CD4-positive, alpha-beta T cell treated with Interleukin-17A for 4 hours (primary cell): ENCODE results near the gene PNMT.
A peak's percentile ranks its signal among the peaks of the same experiment; 100 is the strongest.

Experiments used
- DNase-seq: peaks from one replicate; pipeline ENCODE4 v3.0.0-alpha.2; 2020; ENCODE audit warnings: mixed read lengths

Gene PNMT

DNA sequence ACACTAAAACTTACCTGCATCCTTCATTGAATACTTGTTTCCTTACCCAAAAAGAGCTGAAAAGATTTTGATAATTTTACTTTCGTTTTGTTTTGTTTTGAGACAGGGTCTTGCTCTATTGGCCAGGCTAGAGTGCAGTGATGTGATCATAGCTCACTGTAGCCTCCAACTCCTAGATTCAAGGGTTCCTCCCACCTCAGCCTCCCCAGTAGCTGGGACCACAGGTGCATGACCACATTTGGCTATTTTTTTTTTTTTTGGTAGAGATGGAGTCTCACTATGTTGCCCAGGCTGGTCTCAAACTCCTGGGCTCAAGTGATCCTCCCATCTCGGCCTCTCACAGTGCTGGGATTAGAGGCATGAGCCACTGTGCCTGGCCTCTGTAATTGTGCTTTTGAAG lies 13.1 kb upstream of the PNMT start:
- no peak for DNase-seq

DNA sequence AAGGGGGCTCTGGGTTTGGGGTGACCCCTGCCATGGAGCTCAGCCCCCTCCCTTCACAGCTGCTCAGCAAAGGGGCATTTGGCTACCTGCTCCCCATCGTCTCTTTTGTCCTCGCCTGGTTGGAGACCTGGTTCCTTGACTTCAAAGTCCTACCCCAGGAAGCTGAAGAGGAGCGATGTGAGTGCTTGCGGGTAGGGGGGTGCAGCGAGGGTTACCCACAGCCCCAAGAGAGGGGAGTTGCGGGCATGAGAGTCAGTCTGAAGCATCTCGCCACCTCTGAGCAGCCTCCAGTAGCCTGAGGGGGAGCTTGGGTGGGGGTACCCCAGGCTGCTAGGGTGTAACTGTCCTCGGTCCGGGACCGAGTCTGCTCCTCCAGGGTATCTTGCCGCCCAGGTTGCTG lies 9.9 kb upstream of the PNMT start:
- peak; percentile 33 for DNase-seq

GRCh38 chr17:39658760-39659159 lies 9.5 kb upstream of the PNMT start:
- DNase-seq = no peak

DNA sequence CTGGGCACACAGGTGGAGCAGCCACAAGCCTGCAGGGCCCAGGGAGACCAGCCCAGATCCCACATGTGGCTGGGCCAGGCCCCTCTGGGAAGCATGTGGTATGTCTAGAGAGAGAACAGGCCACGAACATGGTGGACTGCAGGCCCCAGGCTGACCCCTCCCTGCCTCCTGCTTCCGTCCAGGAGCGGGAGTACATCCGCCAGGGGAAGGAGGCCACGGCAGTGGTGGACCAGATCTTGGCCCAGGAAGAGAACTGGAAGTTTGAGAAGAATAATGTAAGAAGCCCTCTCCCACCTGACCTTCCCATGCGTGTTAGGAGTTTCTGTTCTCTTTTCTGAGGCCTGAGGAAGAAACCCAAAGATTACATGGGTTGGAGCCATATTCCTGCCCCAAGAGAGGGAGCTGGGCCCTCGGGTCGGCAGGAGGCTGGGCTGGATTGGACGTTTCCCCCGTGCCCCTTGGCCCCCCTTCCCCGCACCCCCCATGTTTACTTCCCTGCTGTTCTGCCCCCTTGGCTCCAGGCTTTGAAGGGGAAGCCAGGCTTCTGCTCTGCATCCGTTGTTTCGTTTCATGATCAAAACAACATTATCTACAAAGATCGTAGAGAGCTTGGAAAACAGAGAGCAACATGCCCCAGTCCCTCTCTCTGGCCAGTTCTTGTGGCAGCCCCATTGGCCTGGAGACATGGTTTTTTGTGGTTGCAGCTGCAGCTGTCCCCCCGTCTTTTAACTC lies 8.8 kb upstream of the PNMT start:
- DNase-seq = peak; percentile 39

- no peak for DNase-seq
Observed at GRCh38 chr17:39660011-39660360, 8.3 kb upstream of the PNMT start.

DNA sequence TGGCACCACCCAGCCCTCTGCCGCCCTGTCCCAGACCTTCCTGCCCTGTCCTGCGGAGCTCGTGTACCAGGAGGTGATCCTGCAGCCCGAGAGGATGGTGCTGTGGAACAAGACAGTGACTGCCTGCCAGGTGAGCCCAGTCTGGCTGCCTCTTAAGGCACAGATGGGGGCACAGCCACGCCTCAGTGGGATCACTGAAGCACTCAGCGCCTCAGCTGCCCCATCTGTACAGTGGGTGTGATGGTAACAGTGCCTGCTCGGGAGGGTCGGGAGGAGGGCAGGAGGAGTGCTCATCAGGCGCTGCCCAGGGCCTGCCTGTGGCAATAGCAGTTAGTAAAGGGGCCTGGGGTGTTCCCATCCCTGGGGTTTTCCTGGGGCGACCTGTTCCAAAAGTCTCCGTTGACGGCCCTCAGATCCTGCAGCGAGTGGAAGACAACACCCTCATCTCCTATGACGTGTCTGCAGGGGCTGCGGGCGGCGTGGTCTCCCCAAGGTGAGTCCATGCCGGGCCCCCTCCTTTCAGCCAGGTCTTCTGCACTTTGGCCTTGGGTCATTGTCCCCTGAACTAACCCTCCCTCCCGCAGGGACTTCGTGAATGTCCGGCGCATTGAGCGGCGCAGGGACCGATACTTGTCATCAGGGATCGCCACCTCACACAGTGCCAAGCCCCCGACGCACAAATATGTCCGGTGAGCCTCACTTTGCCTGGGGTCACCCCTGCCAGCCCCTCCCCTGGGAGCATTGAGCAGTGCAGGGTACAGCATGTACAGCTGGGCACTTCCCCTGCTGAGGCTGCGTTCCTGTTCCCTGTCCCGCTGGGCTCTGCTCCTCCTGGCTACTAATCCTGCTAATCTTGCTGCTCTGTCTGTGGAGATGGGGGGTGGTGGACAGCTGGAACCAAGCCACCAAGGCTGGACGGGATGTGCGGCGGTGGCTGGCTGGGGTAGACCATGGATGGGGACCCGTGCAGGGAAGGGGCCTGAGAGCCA lies 7.6 kb upstream of the PNMT start:
- no peak for DNase-seq

DNA sequence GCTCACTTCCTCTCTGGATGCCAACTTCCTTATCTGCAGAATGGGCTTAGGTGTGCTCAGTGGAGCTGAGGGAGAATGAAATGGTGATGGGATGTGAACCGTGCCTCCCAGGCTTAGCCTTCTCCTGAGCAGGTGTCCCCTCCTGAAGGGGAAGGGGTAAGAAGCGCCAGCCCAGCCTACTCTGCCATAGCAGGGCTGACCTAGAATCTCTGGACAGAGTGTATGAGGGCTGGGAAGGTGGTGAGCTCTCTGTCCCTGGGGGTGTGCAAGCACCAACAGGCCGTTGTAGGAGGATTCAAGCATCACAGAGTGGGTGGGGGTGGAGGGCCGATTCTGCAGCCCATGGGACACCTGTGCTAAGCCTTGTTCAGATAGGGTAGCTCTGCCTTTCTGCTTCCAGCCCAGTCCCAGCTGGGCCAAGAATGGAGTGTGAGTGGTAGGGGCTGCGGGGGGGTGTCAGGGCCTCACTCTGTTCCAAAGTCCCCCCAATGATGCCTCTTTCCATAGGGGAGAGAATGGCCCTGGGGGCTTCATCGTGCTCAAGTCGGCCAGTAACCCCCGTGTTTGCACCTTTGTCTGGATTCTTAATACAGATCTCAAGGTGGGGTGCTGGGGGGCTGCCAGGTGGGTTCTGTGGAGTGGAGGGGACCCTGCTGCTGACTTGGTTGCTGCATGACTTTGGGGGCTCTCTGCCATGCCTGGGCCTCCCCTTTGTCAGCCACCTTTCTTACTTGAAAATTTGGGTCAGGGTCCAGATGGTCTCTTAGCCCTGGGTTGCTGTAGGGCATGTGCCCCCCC lies 6.3 kb upstream of the PNMT start:
- DNase-seq = no peak

DNA sequence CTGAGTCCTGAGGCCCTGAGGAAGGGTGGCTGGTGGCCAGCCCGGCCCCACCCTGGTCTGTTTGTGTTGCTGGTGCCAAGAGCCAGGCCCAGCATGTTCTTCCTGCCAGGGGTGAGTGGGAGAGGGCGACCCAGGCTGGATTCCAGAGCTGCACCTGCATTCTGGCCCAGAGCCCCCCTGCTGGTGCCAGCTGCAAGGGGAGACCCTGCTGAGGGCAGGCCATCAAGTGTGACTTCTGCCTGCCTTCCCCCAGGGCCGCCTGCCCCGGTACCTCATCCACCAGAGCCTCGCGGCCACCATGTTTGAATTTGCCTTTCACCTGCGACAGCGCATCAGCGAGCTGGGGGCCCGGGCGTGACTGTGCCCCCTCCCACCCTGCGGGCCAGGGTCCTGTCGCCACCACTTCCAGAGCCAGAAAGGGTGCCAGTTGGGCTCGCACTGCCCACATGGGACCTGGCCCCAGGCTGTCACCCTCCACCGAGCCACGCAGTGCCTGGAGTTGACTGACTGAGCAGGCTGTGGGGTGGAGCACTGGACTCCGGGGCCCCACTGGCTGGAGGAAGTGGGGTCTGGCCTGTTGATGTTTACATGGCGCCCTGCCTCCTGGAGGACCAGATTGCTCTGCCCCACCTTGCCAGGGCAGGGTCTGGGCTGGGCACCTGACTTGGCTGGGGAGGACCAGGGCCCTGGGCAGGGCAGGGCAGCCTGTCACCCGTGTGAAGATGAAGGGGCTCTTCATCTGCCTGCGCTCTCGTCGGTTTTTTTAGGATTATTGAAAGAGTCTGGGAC lies 5.5 kb upstream of the PNMT start:
- no peak for DNase-seq

DNA sequence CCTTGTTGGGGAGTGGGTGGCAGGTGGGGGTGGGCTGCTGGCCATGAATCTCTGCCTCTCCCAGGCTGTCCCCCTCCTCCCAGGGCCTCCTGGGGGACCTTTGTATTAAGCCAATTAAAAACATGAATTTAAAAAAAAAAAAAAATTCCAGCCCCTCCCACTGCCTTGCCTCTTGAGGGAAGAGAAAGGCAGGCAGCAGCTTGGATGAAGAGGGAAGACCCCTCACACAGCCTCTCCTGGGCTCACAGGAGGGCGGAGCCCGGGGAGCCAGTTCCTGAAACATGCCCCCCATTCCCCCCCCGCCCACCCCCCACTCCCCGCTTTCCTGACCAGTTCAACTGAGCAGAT lies 4.9 kb upstream of the PNMT start:
- no peak for DNase-seq

DNA sequence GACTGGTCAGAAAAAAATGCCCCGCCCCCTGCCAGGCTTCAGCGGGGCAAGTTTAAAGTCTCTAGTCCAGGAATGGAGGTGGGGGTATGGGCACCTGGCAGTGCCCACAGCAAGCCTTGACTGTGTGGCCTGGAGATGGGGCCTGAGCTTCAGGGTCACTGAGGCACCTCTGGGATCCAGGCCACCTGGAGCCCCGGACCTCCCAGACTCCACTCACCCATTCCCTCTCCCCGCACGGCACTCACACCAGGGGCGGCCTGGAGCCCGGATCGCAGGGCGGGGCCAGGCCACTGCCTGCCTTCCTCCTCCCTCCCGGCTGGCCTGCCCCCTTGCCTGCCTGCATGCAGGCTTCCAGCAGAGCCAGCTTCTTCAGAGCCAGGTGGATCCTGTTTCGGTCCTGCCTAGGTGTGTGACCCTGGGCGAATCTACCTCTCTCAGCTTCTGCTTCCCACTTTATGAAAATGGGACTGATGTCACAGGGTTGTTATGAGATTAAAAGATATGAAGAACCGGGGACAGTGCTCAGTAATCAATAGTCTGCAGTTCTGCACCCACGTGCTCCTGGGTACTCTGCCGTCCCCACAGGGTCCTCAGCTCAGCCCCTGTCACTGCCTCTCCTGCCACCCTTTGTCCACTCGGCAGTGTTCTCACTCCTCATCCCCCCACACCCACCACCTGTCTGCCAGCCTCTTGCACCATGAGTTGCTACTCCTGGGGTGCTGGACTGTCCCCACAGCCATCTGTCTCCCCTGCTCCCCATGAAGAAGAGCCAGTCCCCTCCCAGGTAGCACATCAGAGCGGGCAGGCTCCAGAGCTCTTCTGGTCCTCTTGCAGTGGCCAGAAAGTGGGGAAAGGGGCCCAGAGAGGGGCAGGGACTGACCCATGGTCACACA lies 4.3 kb upstream of the PNMT start:
- DNase-seq = no peak

DNA sequence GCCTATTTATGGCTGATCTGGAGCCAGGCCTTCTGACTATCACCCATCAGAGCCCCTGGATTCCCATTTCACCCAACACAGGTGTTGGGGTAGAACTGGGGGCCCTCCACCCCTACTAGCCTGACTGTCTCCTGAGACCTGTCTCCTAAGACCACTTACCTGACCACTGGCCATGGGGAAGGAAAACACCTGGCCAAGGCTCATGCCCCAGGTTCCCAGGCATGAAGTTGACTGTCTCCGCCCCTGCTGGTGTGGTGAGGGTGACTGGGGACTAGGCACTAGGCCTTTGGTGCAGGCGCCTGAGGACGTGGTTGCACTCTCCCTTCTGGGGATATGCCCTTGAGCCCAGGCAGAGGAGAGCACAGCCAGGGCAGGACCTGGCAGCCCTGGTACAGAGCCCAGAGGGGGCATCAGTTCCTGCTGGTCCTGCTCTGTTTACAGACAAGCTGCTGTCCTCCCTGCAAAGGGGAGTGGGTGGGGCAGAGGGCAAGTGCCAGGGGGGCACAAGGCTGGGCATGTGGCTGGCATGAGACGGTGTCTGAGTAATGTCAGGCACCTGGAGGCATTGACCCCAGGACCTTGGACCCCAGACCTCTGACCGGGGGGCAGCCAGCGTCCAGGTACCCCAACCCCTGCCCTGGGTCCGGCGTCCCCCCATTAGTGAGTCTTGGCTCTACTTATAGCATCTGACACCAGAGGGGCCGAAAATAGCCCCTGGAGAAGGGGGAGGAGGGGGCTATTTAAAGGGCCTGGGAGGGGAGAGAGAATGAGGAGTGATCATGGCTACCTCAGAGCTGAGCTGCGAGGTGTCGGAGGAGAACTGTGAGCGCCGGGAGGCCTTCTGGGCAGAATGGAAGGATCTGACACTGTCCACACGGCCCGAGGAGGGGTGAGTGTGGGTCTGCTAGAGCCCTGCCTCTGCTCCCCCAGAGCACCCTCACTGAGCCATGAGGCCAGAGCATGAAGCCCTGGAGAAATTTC lies 3.4 kb upstream of the PNMT start, which contains the start of gene TCAP:
TSS of gene TCAP (plus strand) at position 769 of the 981 bp plus-strand sequence. CDS start at position 780, 11 bp downstream.
- DNase-seq = no peak

- peak; percentile 26 for DNase-seq
Observed at GRCh38 chr17:39665642-39666224, 2.5 kb upstream of the PNMT start.

GRCh38 chr17:39666231-39666600 lies 2.0 kb upstream of the PNMT start:
- no peak for DNase-seq

- no peak for DNase-seq
Observed at GRCh38 chr17:39666601-39667261, 1.5 kb upstream of the PNMT start.

- peak; percentile 30 for DNase-seq
Observed at GRCh38 chr17:39667262-39667944, 850 bp upstream of the PNMT start.

DNA sequence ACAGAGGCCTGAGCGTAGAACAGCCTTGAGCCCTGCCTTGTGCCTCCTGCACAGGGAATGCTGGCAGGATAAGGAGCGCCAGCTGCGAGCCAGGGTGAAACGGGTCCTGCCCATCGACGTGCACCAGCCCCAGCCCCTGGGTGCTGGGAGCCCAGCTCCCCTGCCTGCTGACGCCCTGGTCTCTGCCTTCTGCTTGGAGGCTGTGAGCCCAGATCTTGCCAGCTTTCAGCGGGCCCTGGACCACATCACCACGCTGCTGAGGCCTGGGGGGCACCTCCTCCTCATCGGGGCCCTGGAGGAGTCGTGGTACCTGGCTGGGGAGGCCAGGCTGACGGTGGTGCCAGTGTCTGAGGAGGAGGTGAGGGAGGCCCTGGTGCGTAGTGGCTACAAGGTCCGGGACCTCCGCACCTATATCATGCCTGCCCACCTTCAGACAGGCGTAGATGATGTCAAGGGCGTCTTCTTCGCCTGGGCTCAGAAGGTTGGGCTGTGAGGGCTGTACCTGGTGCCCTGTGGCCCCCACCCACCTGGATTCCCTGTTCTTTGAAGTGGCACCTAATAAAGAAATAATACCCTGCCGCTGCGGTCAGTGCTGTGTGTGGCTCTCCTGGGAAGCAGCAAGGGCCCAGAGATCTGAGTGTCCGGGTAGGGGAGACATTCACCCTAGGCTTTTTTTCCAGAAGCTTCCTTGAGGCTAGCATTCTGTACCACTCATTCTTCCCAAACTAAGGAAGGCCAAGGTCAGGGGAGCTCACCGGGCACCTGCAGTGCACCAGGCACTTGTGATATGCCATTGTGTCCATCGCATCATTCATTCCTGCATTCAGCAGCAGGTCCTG lies 1.9 kb downstream of the PNMT start:
- DNase-seq = no peak

DNA sequence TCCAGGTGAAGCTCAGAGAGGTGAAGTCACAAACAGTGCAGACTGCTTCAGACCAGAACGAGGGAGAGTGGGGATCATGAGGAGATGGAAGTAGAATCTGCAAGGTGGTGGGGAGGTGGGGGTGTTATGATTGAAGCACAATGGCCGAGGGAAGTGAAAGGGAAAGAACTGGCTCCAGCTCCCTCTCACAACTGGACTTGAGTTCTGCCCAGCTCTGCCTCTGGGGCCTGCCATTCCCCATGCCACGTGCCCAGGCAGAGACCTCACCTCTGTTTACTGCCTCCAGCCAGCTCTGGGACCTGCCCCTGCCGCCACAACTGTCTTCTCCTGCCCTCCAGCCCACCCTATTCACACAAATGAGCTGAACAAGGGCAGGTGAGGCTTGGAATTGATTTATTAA lies 2.5 kb downstream of the PNMT start:
- DNase-seq = no peak
